AG04449 (cell line): Measurements from ENCODE around the gene HBG1.

Experiments used
- CTCF ChIA-PET: fragments of 350-600 bp; formaldehyde crosslinking; extraction: SDS; loops from one replicate; lab custom pipeline; 2021; ENCODE audit warnings: antibody characterized with exemption; lab: Yijun Ruan, JAX
- POLR2A ChIA-PET: fragments of 400-600, 350-600 bp; formaldehyde crosslinking; extraction: SDS; loops from one replicate; lab custom pipeline; 2020; ENCODE audit warnings: antibody characterized with exemption, inconsistent platforms; lab: Yijun Ruan, JAX
- DNase-seq: peaks from one replicate; pipeline ENCODE4 v3.0.0-alpha.2; 2010; ENCODE audit warnings: low read depth, low spot score
- H3K4me3 ChIP-seq: 2 replicates; pipeline ENCODE4 v1.5.1; 2011; ENCODE audit warnings: low read depth, mild to moderate bottlenecking, control low read depth, low read length
- CTCF ChIP-seq: IDR thresholded peaks from one replicate; pipeline ENCODE4 v1.5.1; 2011; ENCODE audit warnings: mild to moderate bottlenecking, moderate library complexity, low read length, control low read depth, inconsistent platforms; ENCODE audit not compliant: insufficient read depth; ENCODE audit errors: missing control alignments

HBG1 gene

GRCh38 chr11:5289696-5290095, 40.0 kb upstream of the HBG1 start:
- CTCF ChIA-PET, result interaction anchor here (0.6 to 2.6 kb wide), 11 partner anchors 8 to 226 kb away, joined by 3 to 10 read pairs (median 4); no protein-coding TSS in a partner anchor
- H3K4me3 ChIP-seq, result no peak overlapping the region
- TF ChIP-seq CTCF, result no peak
- POLR2A ChIA-PET, result interaction anchor here (0.8 to 1.7 kb wide), 2 partner anchors 9 to 74 kb away, joined by 3 to 12 read pairs; no protein-coding TSS in a partner anchor
- no peak for DNase-seq

GRCh38 chr11:5288906-5289550, 39.4 kb upstream of the HBG1 start:
- no peak overlapping the region for H3K4me3 ChIP-seq
- no peak for DNase-seq
- CTCF ChIA-PET, result interaction anchor here (0.6 to 2.6 kb wide), 10 partner anchors 8 to 593 kb away, joined by 3 to 10 read pairs (median 3); no protein-coding TSS in a partner anchor
- POLR2A ChIA-PET, result interaction anchor here (0.8 to 1.7 kb wide), 3 partner anchors 8 to 79 kb away, joined by 3 to 12 read pairs (median 8); no protein-coding TSS in a partner anchor
- no peak for TF ChIP-seq CTCF

GRCh38 chr11:5288108-5288905, 38.6 kb upstream of the HBG1 start:
- H3K4me3 ChIP-seq, result no peak overlapping the region
- TF ChIP-seq CTCF, result no peak
- no peak for DNase-seq
- ChIA-PET CTCF (interaction anchor here (1.0 to 1.6 kb wide), 4 partner anchors 7 to 84 kb away, joined by 3 to 5 read pairs (median 4); no protein-coding TSS in a partner anchor), POLR2A (interaction anchor here (1.0 to 1.7 kb wide), 2 partner anchors 8 to 80 kb away, joined by 8 to 12 read pairs; no protein-coding TSS in a partner anchor)

GRCh38 chr11:5286901-5287300, 37.2 kb upstream of the HBG1 start:
- ChIA-PET CTCF (no interaction called here), POLR2A (no interaction called here)
- no peak for TF ChIP-seq CTCF

GRCh38 chr11:5286351-5286750, 36.7 kb upstream of the HBG1 start:
- H3K4me3 ChIP-seq, result no peak overlapping the region
- POLR2A ChIA-PET, result no interaction called here
- no peak for TF ChIP-seq CTCF
- DNase-seq, result no peak
- CTCF ChIA-PET, result interaction anchor here (1.0 kb wide), 1 partner anchor 84 kb away, joined by 3 read pairs; no protein-coding TSS in a partner anchor

More at GRCh38 chr11:5286901-5287300, 37.2 kb upstream of the HBG1 start:
- no peak for DNase-seq
- no peak overlapping the region for H3K4me3 ChIP-seq
